Gastroesophageal sphincter (tissue), 3 donors: ENCODE results near the gene CABLES2.

ENCODE experiments used
- EP300 ChIP-seq: sonication (generic); formaldehyde crosslinking; IDR thresholded peaks from one replicate; pipeline ENCODE4 v1.6.1; 2017; ENCODE audit warnings: antibody characterized with exemption, mild to moderate bottlenecking
- POLR2A ChIP-seq, 2 donors: fragments of 450-650 bp; IDR thresholded peaks; one replicate each; pipeline ENCODE4 v1.6.1; 2017; ENCODE audit warnings: antibody characterized with exemption in 2 of 2, mild to moderate bottlenecking in 2 of 2, moderate library complexity in 1 of 2
- POLR2AphosphoS5 ChIP-seq: sonication (generic); formaldehyde crosslinking; IDR thresholded peaks from one replicate; pipeline ENCODE4 v1.6.1; 2017; ENCODE audit warnings: antibody characterized with exemption
- TF ChIP-seq, protein P1 (sequence below), 4 experiments: fragments of 200-600 bp in 2 of 4; fragments of 450-650 bp in 2 of 4; sonication (generic) in 1 of 4; IDR thresholded peaks; one replicate each; pipeline ENCODE4 v1.5.1; 2017 to 2019; ENCODE audit warnings: antibody characterized with exemption in 4 of 4, mild to moderate bottlenecking in 2 of 4, moderate library complexity in 2 of 4

DNA sequence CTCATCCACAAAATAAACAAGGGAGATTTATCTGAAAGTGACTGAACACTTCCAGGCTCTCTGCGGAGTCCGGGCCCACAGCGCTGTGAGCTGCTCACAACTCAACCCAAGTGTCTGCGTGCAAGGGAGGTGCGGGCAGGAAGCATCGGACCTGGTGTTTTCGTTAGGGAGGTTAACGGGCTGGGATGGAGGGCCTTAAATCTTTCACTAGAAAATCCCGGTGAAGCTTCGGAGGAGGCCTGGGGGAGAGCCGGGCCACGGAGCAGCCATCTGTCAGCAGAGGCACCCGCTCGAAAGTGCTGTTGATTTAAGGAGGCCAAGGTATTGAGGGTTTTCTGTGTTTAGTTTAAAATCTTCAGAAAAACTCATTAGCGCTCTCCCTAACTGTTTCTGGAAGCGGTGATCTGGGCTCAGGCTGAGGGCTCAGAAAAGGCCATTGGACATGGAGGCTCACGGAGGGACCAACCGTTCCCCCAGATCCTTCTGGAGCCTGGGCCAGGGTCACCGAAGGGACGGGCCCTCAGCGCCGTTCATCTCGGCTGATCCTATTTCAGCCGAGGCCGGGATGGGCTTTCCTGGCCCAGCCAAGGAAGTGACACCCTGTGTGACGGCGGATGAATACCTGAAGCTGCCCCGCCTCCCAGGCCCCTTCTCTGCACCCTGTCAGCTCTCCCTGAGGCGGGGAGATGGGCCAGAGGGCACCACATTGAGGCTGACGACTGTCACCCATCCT, 48.0 kb upstream of the CABLES2 start:
- TF ChIP-seq, protein P1, sequence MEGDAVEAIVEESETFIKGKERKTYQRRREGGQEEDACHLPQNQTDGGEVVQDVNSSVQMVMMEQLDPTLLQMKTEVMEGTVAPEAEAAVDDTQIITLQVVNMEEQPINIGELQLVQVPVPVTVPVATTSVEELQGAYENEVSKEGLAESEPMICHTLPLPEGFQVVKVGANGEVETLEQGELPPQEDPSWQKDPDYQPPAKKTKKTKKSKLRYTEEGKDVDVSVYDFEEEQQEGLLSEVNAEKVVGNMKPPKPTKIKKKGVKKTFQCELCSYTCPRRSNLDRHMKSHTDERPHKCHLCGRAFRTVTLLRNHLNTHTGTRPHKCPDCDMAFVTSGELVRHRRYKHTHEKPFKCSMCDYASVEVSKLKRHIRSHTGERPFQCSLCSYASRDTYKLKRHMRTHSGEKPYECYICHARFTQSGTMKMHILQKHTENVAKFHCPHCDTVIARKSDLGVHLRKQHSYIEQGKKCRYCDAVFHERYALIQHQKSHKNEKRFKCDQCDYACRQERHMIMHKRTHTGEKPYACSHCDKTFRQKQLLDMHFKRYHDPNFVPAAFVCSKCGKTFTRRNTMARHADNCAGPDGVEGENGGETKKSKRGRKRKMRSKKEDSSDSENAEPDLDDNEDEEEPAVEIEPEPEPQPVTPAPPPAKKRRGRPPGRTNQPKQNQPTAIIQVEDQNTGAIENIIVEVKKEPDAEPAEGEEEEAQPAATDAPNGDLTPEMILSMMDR (IDR thresholded peaks at IDR 0.05): no peak
- TF ChIP-seq POLR2AphosphoS5 (no peak), POLR2A (IDR thresholded peaks at IDR 0.05) (no peak), EP300 (no peak)
